ENCODE results near the gene TMA16. TPM values are rescaled to one million over a fixed set of nuclear protein-coding genes. Genes with fewer than 3 reads are reported as not detected.
"Not testable (repeated sequence)": the region's sequence is repeated elsewhere in the genome, so short reads cannot be mapped to it uniquely, and the experiment has no call there.

Gene TMA16
- 36.9 TPM for total RNA-seq

DNA sequence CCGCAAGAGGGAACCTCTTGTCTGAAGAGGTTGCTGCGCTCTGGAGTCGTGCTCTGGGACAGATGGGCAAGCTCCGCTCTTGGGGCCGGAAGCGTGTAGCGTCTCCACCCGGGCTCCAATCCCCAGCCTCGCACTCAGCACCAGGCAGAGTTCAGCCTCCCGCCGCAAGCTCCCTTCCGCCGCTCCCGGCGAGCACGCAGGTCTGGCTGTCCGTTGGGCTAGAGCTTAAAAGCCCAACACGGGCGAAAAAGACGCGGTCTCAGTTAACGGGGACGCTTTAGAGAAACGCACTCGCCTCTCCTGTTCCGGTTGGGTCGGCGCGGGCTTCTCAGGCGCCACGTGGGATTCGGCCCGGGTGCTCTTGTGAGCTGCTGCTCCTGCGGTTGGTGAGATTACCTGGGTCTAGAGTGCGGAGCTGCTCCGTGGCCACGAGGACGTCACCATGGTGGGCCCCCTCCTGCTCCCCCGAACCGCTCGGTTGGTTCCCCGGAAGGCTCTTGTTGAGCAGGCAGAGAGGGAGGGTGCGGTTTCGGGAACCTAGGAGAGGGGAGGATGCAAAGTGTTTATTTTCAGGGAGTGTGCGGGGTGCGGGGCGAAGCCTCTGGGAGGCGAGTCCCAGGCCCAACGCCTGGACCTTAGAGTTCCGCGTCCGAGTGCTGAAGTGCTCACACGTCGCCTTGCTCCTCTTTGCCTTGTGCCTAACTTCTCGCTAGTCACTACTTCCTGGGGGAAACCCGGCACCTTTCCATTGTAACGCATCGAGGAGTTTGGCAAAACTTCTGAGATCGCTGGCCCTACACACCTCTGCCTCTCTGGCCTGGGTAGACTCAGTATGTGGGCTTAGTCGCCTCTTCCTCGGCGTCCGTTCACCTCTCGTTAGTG, at the start of gene TMA16:
Gene TMA16, plus strand, starts transcription at position 331 of the 882 bp plus-strand sequence. Its CDS starts 112 bp downstream, at position 443.
- TF ChIP-seq, protein P1, sequence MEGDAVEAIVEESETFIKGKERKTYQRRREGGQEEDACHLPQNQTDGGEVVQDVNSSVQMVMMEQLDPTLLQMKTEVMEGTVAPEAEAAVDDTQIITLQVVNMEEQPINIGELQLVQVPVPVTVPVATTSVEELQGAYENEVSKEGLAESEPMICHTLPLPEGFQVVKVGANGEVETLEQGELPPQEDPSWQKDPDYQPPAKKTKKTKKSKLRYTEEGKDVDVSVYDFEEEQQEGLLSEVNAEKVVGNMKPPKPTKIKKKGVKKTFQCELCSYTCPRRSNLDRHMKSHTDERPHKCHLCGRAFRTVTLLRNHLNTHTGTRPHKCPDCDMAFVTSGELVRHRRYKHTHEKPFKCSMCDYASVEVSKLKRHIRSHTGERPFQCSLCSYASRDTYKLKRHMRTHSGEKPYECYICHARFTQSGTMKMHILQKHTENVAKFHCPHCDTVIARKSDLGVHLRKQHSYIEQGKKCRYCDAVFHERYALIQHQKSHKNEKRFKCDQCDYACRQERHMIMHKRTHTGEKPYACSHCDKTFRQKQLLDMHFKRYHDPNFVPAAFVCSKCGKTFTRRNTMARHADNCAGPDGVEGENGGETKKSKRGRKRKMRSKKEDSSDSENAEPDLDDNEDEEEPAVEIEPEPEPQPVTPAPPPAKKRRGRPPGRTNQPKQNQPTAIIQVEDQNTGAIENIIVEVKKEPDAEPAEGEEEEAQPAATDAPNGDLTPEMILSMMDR (IDR thresholded peaks at IDR 0.05), result no peak
- H3K27ac ChIP-seq, result peak within 1 kb of the TSS; percentile 75 to 88
- H3K36me3 ChIP-seq, result no peaks in the 10 kb centered on the region
- DNase-seq (ENCODE audit: low spot score in 2 of 2), result peak; percentile 37 to 92
- intact Hi-C loops (cut with DNase I), result loop anchor here (2.0 kb wide), 3 partner anchors 54 to 328 kb away; partner anchors contain the start of gene NAF1
- peaks cover 2 to 9% of the 10 kb centered on the region in 2 donors for H3K4me1 ChIP-seq
- H3K27me3 ChIP-seq, result no peaks in the 10 kb centered on the region
- H3K4me3 ChIP-seq, result peak within 1 kb of the TSS; percentile 83 to 90
- no peaks in the 10 kb centered on the region for H3K9me3 ChIP-seq

- peak overlapping the region in 1 of 2 donors; percentile 37 for H3K27ac ChIP-seq
- H3K9me3 ChIP-seq, result not testable (repeated sequence)
Measured at GRCh38 chr4:163447023-163447422, 47.5 kb upstream of the TMA16 start.

GRCh38 chr4:163447481-163447880, 47.0 kb upstream of the TMA16 start:
- TF ChIP-seq, protein P1 (IDR thresholded peaks at IDR 0.05), result no peak
- Histone ChIP-seq H3K27ac (no peak overlapping the region), H3K9me3 (no peaks in the 10 kb centered on the region), H3K4me3 (no peak overlapping the region), H3K4me1 (peaks cover 0 to 2% of the 10 kb centered on the region in 2 donors), H3K27me3 (no peaks in the 10 kb centered on the region), H3K36me3 (no peaks in the 10 kb centered on the region)
- intact Hi-C loops (cut with DNase I), result no loop called here
- DNase-seq (ENCODE audit: low spot score in 2 of 2), result no peak

More at GRCh38 chr4:163447023-163447422, 47.5 kb upstream of the TMA16 start:
- H3K4me3 ChIP-seq; H3K4me1 ChIP-seq; H3K36me3 ChIP-seq; intact Hi-C loops (cut with DNase I); H3K27me3 ChIP-seq: not testable (repeated sequence)
- peak in 1 of 2 donors; percentile 60 for DNase-seq (ENCODE audit: low spot score in 2 of 2)

DNA sequence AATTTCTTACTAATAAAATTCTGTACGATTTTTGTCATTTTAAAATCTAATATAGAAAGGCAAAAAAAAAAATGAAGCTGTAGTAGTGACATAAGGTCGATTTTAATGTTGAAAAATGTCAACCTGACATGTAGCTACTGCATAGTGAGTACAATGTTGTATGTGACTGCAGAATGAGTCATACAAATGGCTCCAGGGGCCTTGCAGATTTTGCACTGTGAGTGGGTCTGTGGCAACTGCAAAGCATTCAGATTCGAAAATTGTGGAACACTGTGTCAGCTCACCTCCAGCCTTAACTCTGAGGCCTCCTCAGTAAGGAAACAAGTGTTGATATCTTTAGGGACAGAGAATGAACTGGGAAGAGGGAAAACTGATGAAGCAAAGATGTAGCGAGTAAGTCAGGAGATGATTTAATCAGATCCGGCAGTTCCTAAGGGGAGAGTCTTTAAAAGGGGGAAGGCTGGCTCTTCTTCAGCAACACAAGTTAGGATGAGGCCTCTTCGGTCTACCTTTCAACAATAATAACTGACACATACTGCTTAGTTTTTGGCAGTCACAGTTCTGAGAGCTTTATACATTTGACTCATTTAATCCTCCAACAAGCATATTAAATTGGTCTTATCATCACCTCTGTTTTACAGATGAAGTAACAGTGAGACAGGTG, 45.8 kb upstream of the TMA16 start:
- H3K27ac ChIP-seq, result no peak overlapping the region
- intact Hi-C loops (cut with DNase I), result no loop called here

GRCh38 chr4:163462556-163462955, 31.9 kb upstream of the TMA16 start:
- intact Hi-C loops (cut with DNase I), result no loop called here
- Histone ChIP-seq H3K36me3 (no peaks in the 10 kb centered on the region), H3K27me3 (no peaks in the 10 kb centered on the region), H3K4me3 (no peak overlapping the region), H3K27ac (no peak overlapping the region), H3K4me1 (no peaks in the 10 kb centered on the region), H3K9me3 (no peaks in the 10 kb centered on the region)
- DNase-seq (ENCODE audit: low spot score in 2 of 2), result no peak
- TF ChIP-seq, protein P1 (IDR thresholded peaks at IDR 0.05), result no peak

More for the DNA sequence above, 45.8 kb upstream of the TMA16 start:
- TF ChIP-seq, protein P1 (IDR thresholded peaks at IDR 0.05), result no peak
- Histone ChIP-seq H3K4me1 (peaks cover 0 to 2% of the 10 kb centered on the region in 2 donors), H3K36me3 (no peaks in the 10 kb centered on the region), H3K4me3 (no peak overlapping the region), H3K27me3 (no peaks in the 10 kb centered on the region), H3K9me3 (no peaks in the 10 kb centered on the region)
- no peak for DNase-seq (ENCODE audit: low spot score in 2 of 2)
